Heart right ventricle (tissue), 16 donors: ENCODE results near the gene CAPN15. TPM values are rescaled to one million over a fixed set of nuclear protein-coding genes. Genes with fewer than 3 reads are reported as not detected.
A peak's percentile ranks its signal among the peaks of the same experiment; 100 is the strongest.

ENCODE experiments used
- ATAC-seq, 8 donors: fragments of 200-7000 bp; cut with Tn5 transposase; one replicate each; pipeline ENCODE4 v1.9.1; 2020; ENCODE audit warnings: mild to moderate bottlenecking in 8 of 8, moderate library complexity in 8 of 8, moderate number of reproducible peaks in 1 of 8
- DNase-seq, 2 donors: peaks; one replicate each; pipeline ENCODE4 v3.0.0-alpha.2; 2020
- H3K27ac ChIP-seq, 10 donors: fragments of 200-600 bp; sonication (generic) in 2 of 10; one replicate each; pipeline versions ENCODE4 v1.5.0 to v1.8.0; 2020 to 2022; ENCODE audit warnings: mild to moderate bottlenecking in 3 of 10
- H3K27me3 ChIP-seq, 7 donors: fragments of 200-600 bp; one replicate each; pipeline ENCODE4 v1.8.0; 2021 to 2022; ENCODE audit warnings: mild to moderate bottlenecking in 2 of 7
- H3K36me3 ChIP-seq, 9 donors: fragments of 200-600 bp; sonication (generic) in 1 of 9; one replicate each; pipeline versions ENCODE4 v1.5.0 to v1.8.0; 2020 to 2022; ENCODE audit warnings: mild to moderate bottlenecking in 2 of 9
- H3K4me1 ChIP-seq, 9 donors: fragments of 200-600 bp; sonication (generic) in 1 of 9; one replicate each; pipeline versions ENCODE4 v1.5.0 to v1.8.0; 2020 to 2022; ENCODE audit warnings: mild to moderate bottlenecking in 4 of 9
- H3K4me3 ChIP-seq, 10 donors: fragments of 200-600 bp; sonication (generic) in 2 of 10; one replicate each; pipeline versions ENCODE4 v1.5.0 to v1.8.0; 2020 to 2022; ENCODE audit warnings: mild to moderate bottlenecking in 7 of 10, moderate library complexity in 2 of 10
- H3K9me3 ChIP-seq, 11 donors: fragments of 200-600 bp in 10 of 11; sonication (generic) in 2 of 11; one replicate each; pipeline versions ENCODE4 v1.5.0 to v1.8.0; 2013 to 2022; ENCODE audit warnings: mild to moderate bottlenecking in 2 of 11, control low read depth in 1 of 11, moderate library complexity in 1 of 11
- WGBS, 2 donors: extraction: QIAGEN DNeasy Blood & Tissue Kit; methylation state at CpG; one replicate each; pipeline ENCODE4 v1.1.7; 2013; ENCODE audit warnings: inconsistent platforms in 1 of 2; 5-methylcytosine and 5-hydroxymethylcytosine counted together
- intact Hi-C, 10 donors: fragments of 100-400 bp; cut with DNase I; formaldehyde crosslinking; loops; one replicate each; pipeline versions ENCODE4 v1.11.1 to v1.14.2; 2022
- polyA plus RNA-seq, 2 donors: library from polyadenylated mRNA; stranded (reverse); fragments of 200-250 nt; gene quantifications; one replicate each; pipeline ENCODE4 v1.2.3, GENCODE V29; 2013
- total RNA-seq, 10 donors: library from RNA; stranded (reverse); fragmentation: NEBNext Ultra II Directional in 3 of 10; extraction: Animal tissue kit (Norgen Biotek cat#: 25700) in 3 of 10; gene quantifications; one replicate each; pipeline versions ENCODE4 v1.2.1 to v1.2.4, GENCODE V29; 2021 to 2023
- TF ChIP-seq, protein P1 (sequence below), 9 donors: fragments of 200-600 bp; sonication (generic) in 2 of 9; IDR thresholded peaks; one replicate each; pipeline versions ENCODE4 v1.5.0 to v1.8.0; 2021 to 2022; ENCODE audit warnings: antibody characterized with exemption in 9 of 9, mild to moderate bottlenecking in 5 of 9, moderate library complexity in 1 of 9
- donor health status: Arrhythmogenic right ventricular cardiomyopathy.
- donor health status: ischemic (EF 13 %, LVEDD 7.1; RV severe dilation, severe dysfunction).
- donor health status: healthy with polysubstance abuse.
- donor health status: DM: no; HTN: yes; CAD: no.
- donor health status: DM: no; HTN: no; CAD: no.
- donor health status: ischemic (EF 25% LVEDD 6.9; RV normal size, moderate dysfunction).
- donor health status: ischemic (EF 25% LVEDD 5.7; RV mildly dilated, moderate dysfunction).
- donor health status: healthy.
- donor health status: DM: yes; HTN: yes; CAD: no.
- donor health status: Ischemic cardiomyopathy.
- donor health status: ischemic (EF 35%, LVEDD 5.7; RV mildly dilated, moderate dysfunction).
- donor health status: nonischemic (EF 11% LVEDD 7.7; RV severe dilation, severe dysfunction).
- donor health status: DM: yes; HTN: yes; CAD: no.
- donor health status: PGD.
- donor health status: ischemic (EF 29% LVEDD 5.4; RV normal size, mild dysfunction).
- donor health status: nonischemic (EF 23%, LVEDD 6.1; RV moderate dilation, normal function).

The CAPN15 gene
- total and polyA plus RNA-seq, 12 donors, result 11.1 to 39.5 (median 16.0) TPM

DNA sequence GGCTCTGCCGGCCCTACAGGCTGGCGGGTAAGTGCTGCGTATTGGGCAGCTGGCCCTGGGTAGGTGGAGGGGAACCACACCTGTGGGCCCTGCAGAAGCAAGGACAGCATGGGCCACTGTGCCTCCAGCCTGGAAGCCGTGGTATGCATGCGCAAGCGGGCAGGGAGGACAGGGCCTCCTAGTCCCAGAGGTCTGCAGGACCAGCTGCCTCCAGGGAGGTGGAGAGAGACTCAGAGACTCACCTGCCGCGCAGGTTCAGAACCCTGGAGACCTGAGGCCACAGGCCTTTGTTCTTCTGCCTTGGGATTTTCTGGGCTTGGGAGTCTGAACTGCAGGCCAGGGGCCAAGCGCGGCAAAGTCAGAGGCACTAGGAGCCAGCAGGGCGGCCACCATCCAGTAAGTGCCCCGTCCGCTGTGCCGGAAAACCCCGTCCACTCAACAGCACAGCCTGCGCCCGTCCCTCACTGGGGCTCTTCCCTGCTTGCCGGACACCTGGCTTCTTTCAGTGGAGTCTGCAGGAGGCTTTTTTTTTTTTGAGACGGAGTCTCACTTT lies 53.5 kb downstream of the CAPN15 start:
- TF ChIP-seq, protein P1, sequence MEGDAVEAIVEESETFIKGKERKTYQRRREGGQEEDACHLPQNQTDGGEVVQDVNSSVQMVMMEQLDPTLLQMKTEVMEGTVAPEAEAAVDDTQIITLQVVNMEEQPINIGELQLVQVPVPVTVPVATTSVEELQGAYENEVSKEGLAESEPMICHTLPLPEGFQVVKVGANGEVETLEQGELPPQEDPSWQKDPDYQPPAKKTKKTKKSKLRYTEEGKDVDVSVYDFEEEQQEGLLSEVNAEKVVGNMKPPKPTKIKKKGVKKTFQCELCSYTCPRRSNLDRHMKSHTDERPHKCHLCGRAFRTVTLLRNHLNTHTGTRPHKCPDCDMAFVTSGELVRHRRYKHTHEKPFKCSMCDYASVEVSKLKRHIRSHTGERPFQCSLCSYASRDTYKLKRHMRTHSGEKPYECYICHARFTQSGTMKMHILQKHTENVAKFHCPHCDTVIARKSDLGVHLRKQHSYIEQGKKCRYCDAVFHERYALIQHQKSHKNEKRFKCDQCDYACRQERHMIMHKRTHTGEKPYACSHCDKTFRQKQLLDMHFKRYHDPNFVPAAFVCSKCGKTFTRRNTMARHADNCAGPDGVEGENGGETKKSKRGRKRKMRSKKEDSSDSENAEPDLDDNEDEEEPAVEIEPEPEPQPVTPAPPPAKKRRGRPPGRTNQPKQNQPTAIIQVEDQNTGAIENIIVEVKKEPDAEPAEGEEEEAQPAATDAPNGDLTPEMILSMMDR (IDR thresholded peaks at IDR 0.05), result no peak
- peaks cover 0 to 27% (median 6%) of the 10 kb centered on the region in 9 donors for H3K4me1 ChIP-seq
- peaks cover 0 to 23% (median 0%) of the 10 kb centered on the region in 9 donors for H3K36me3 ChIP-seq
- ATAC-seq (no peak), DNase-seq (no peak)
- H3K4me3 ChIP-seq, result no peak overlapping the region
- no peaks in the 10 kb centered on the region for H3K9me3 ChIP-seq
- H3K27ac ChIP-seq, result no peak overlapping the region
- intact Hi-C loops, result loop anchor here in 6 of 10 donors (5.0 to 10.0 kb wide), 4 partner anchors 74 to 156 kb away; partner anchors contain the start of genes RHOT2 (in 2 of the 6) and RAB11FIP3 (in 1 of the 6)
- WGBS, 2 donors, result 97 to 98% methylated on average over 19 of the region's 19 CpGs
- H3K27me3 ChIP-seq, result no peaks in the 10 kb centered on the region

DNA sequence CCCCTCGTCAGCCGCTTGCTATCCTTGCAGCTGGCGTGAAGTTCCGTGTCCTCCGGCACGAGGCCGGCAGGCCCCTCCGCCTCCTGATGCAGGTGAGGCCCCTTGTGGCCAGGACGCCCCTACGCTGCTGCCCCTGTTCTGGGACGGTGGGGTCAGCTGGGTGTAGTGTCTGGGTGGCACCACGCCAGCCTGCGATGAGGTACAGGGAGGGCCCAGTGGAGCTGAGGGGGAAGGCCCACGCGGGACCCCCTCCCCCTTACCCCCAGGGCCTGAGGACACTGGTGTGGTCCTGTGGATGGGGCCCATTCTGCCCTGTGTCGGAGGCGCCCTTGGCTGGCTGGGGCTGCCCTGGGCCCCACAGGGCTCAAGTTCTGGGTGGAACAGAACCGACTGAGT lies 54.7 kb downstream of the CAPN15 start:
- Histone ChIP-seq H3K36me3 (peaks cover 0 to 17% (median 0%) of the 10 kb centered on the region in 9 donors), H3K27me3 (no peaks in the 10 kb centered on the region), H3K4me3 (no peak overlapping the region), H3K27ac (no peak overlapping the region), H3K4me1 (peaks cover 4 to 39% (median 13%) of the 10 kb centered on the region in 9 donors), H3K9me3 (no peaks in the 10 kb centered on the region)
- TF ChIP-seq, protein P1 (IDR thresholded peaks at IDR 0.05), result no peak
- intact Hi-C loops, result loop anchor here in 6 of 10 donors (5.0 to 10.0 kb wide), 4 partner anchors 73 to 157 kb away; partner anchors contain the start of genes RHOT2 (in 2 of the 6) and RAB11FIP3 (in 1 of the 6)
- 81 to 92% methylated on average over 18 of the region's 18 CpGs for WGBS, 2 donors
- ATAC-seq (no peak), DNase-seq (peak in 1 of 2 donors; percentile 21)

DNA sequence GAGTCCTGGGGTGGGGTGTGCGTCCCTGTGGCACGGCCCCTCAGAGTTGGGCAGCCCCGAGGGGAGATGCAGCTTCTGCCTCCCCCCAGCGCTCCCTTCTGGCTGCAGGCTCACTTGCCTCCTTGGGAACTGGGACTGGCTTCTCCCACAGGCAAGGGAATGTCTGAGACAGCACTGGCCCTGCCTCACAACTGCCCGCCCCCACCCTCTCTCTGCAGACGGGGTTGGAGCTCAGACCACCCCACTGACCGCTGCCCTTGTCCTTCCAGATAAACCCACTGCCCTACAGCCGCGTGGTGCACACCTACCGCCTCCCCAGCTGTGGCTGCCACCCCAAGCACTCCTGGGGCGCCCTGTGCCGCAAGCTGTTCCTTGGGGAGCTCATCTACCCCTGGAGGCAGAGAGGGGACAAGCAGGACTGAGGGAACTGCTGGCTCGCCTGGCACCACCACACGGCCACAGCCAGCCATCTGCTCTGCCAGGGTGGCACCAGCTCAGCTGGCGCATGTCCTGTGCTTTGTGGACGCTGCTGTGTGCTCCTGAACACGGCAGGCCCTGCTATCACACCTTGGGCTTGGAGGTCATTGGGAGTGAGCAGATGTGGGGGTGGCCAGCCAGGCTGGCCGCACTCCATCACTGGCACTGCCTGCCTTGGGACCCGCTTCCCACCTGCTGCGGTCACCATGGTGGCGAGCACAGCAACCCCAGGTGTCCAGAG lies 55.3 kb downstream of the CAPN15 start:
- intact Hi-C loops, result loop anchor here in 6 of 10 donors (5.0 to 10.0 kb wide), 4 partner anchors 72 to 158 kb away; partner anchors contain the start of genes RHOT2 (in 2 of the 6) and RAB11FIP3 (in 1 of the 6)
- TF ChIP-seq, protein P1 (IDR thresholded peaks at IDR 0.05), result no peak
- ATAC-seq (peak in 6 of 8 donors; percentile 2 to 53 (median 34)), DNase-seq (peak in 1 of 2 donors; percentile 68)
- peaks cover 0 to 17% (median 0%) of the 10 kb centered on the region in 9 donors for H3K36me3 ChIP-seq
- no peaks in the 10 kb centered on the region for H3K27me3 ChIP-seq
- H3K4me1 ChIP-seq, result peaks cover 7 to 45% (median 17%) of the 10 kb centered on the region in 9 donors
- H3K27ac ChIP-seq, result peak overlapping the region in 3 of 10 donors; percentile 28 to 65 (median 41)
- no peaks in the 10 kb centered on the region for H3K9me3 ChIP-seq
- 81 to 86% methylated on average over 21 of the region's 21 CpGs for WGBS, 2 donors
- H3K4me3 ChIP-seq, result no peak overlapping the region

DNA sequence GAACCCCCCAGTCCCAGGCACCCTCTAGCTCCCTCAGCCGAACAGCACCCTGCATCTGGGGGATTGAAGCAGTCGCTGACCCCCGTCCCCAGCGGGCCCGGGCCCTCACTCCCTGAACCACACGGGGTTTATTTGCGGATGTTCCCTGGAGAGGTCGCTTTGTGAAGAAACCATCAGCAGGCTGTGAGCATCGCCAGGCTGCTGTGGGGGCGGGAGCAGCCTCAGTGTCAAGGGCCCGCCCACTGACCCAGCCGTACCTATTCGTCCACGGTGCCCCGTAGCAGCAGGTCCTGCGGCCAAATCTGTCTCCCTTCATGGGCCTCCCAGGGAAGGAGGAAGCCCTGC lies 55.9 kb downstream of the CAPN15 start:
- Histone ChIP-seq H3K27ac (peak overlapping the region in 3 of 10 donors; percentile 28 to 65 (median 41)), H3K27me3 (no peaks in the 10 kb centered on the region), H3K4me1 (peaks cover 10 to 51% (median 24%) of the 10 kb centered on the region in 9 donors), H3K36me3 (peaks cover 0 to 17% (median 0%) of the 10 kb centered on the region in 9 donors), H3K4me3 (no peak overlapping the region), H3K9me3 (no peaks in the 10 kb centered on the region)
- no peak for ATAC-seq
- WGBS, 2 donors, result 62 to 65% methylated on average over 16 of the region's 16 CpGs
- DNase-seq, result no peak
- intact Hi-C loops, result loop anchor here in 6 of 10 donors (5.0 to 10.0 kb wide), 4 partner anchors 71 to 159 kb away; partner anchors contain the start of genes RHOT2 (in 2 of the 6) and RAB11FIP3 (in 1 of the 6)
- TF ChIP-seq, protein P1 (IDR thresholded peaks at IDR 0.05), result no peak
